Tibial artery (tissue), 4 donors: ENCODE results near the gene ZNF609.

Experiments
- DNase-seq, 2 donors: peaks; one replicate each; pipeline ENCODE4 v3.0.0-alpha.2; 2019
- H3K27ac ChIP-seq, 2 donors: fragments of 200-600 bp; sonication (generic) in 1 of 2; 1 replicate in 1 of 2; 2 replicates in 1 of 2; pipeline ENCODE4 v1.5.1; 2018 to 2019; ENCODE audit warnings: mild to moderate bottlenecking in 1 of 2
- H3K27me3 ChIP-seq, 2 donors: fragments of 200-600 bp; sonication (generic) in 1 of 2; one replicate each; pipeline versions ENCODE4 v1.5.1 to v1.6.0; 2016 to 2019
- H3K36me3 ChIP-seq, 3 donors: fragments of 200-600 bp; sonication (generic) in 2 of 3; one replicate each; pipeline ENCODE4 v1.5.1; 2016 to 2019; ENCODE audit warnings: mild to moderate bottlenecking in 2 of 3
- H3K4me1 ChIP-seq, 4 donors: fragments of 200-600 bp; sonication (generic) in 2 of 4; 1 replicate in 3 of 4; 2 replicates in 1 of 4; pipeline ENCODE4 v1.5.1; 2016 to 2019
- H3K4me3 ChIP-seq, 2 donors: fragments of 200-600 bp; sonication (generic) in 1 of 2; 1 replicate in 1 of 2; 2 replicates in 1 of 2; pipeline ENCODE4 v1.5.1; 2018 to 2019; ENCODE audit warnings: mild to moderate bottlenecking in 2 of 2
- H3K9me3 ChIP-seq, 3 donors: fragments of 200-600 bp; sonication (generic) in 1 of 3; one replicate each; pipeline ENCODE4 v1.5.1; 2016 to 2019
- CTCF ChIP-seq, 2 experiments: fragments of 200-600 bp in 1 of 2; fragments of 450-650 bp in 1 of 2; IDR thresholded peaks; one replicate each; pipeline ENCODE4 v1.5.1; 2017 to 2019; ENCODE audit warnings: antibody characterized with exemption in 2 of 2, mild to moderate bottlenecking in 1 of 2, moderate library complexity in 1 of 2
- intact Hi-C: fragments of 100-400 bp; cut with DNase I; formaldehyde crosslinking; loops from one replicate; pipeline ENCODE4 v1.15.0; 2023; ENCODE audit warnings: low total_unique reads

The ZNF609 gene

GRCh38 chr15:64566102-64566501 lies 105.7 kb downstream of the ZNF609 start:
- H3K9me3 ChIP-seq: no peaks in the 10 kb centered on the region
- peaks cover 0 to 23% (median 2%) of the 10 kb centered on the region in 4 donors for H3K4me1 ChIP-seq
- intact Hi-C loops: no loop called here
- no peaks in the 10 kb centered on the region for H3K36me3 ChIP-seq
- no peak overlapping the region for H3K27ac ChIP-seq
- no peak for TF ChIP-seq CTCF (IDR thresholded peaks at IDR 0.05)
- no peak overlapping the region for H3K4me3 ChIP-seq
- no peak for DNase-seq
- H3K27me3 ChIP-seq: no peaks in the 10 kb centered on the region

- Histone ChIP-seq H3K36me3 (no peaks in the 10 kb centered on the region), H3K4me3 (no peak overlapping the region), H3K9me3 (no peaks in the 10 kb centered on the region), H3K27me3 (no peaks in the 10 kb centered on the region), H3K27ac (no peak overlapping the region), H3K4me1 (peaks cover 0 to 23% (median 2%) of the 10 kb centered on the region in 4 donors)
- no peak for TF ChIP-seq CTCF (IDR thresholded peaks at IDR 0.05)
- intact Hi-C loops: no loop called here
- DNase-seq: no peak
Observed at GRCh38 chr15:64566629-64567427, 106.5 kb downstream of the ZNF609 start.

GRCh38 chr15:64568765-64569164 lies 108.4 kb downstream of the ZNF609 start:
- H3K4me3 ChIP-seq: no peak overlapping the region
- no peaks in the 10 kb centered on the region for H3K9me3 ChIP-seq
- H3K36me3 ChIP-seq: no peaks in the 10 kb centered on the region
- intact Hi-C loops: no loop called here
- H3K27ac ChIP-seq: no peak overlapping the region
- no peak for TF ChIP-seq CTCF (IDR thresholded peaks at IDR 0.05)
- H3K4me1 ChIP-seq: peaks cover 0 to 23% (median 2%) of the 10 kb centered on the region in 4 donors
- no peak for DNase-seq
- no peaks in the 10 kb centered on the region for H3K27me3 ChIP-seq

- H3K4me3 ChIP-seq: no peak overlapping the region
- H3K27me3 ChIP-seq: no peaks in the 10 kb centered on the region
- intact Hi-C loops: no loop called here
- DNase-seq: no peak
- no peaks in the 10 kb centered on the region for H3K36me3 ChIP-seq
- no peaks in the 10 kb centered on the region for H3K9me3 ChIP-seq
- H3K27ac ChIP-seq: no peak overlapping the region
- peaks cover 0 to 27% (median 2%) of the 10 kb centered on the region in 4 donors for H3K4me1 ChIP-seq
- TF ChIP-seq CTCF (IDR thresholded peaks at IDR 0.05): no peak
Observed at GRCh38 chr15:64571857-64572291, 111.5 kb downstream of the ZNF609 start.

- no peak for TF ChIP-seq CTCF (IDR thresholded peaks at IDR 0.05)
- DNase-seq: no peak
- Histone ChIP-seq H3K27ac (no peak overlapping the region), H3K4me1 (peaks cover 0 to 27% (median 2%) of the 10 kb centered on the region in 4 donors), H3K36me3 (no peaks in the 10 kb centered on the region), H3K4me3 (no peak overlapping the region), H3K9me3 (no peaks in the 10 kb centered on the region), H3K27me3 (no peaks in the 10 kb centered on the region)
- intact Hi-C loops: no loop called here
Observed at GRCh38 chr15:64572856-64573255, 112.5 kb downstream of the ZNF609 start.
